Fibroblast of skin of right quadriceps (primary cell): Measurements from ENCODE around the gene LTBP4.

Experiments used
- DNase-seq: peaks from one replicate; pipeline ENCODE4 v3.0.0-alpha.2; 2013

LTBP4 gene

GRCh38 chr19:40667602-40668001 lies 66.4 kb downstream of the LTBP4 start:
- DNase-seq: no peak

DNA sequence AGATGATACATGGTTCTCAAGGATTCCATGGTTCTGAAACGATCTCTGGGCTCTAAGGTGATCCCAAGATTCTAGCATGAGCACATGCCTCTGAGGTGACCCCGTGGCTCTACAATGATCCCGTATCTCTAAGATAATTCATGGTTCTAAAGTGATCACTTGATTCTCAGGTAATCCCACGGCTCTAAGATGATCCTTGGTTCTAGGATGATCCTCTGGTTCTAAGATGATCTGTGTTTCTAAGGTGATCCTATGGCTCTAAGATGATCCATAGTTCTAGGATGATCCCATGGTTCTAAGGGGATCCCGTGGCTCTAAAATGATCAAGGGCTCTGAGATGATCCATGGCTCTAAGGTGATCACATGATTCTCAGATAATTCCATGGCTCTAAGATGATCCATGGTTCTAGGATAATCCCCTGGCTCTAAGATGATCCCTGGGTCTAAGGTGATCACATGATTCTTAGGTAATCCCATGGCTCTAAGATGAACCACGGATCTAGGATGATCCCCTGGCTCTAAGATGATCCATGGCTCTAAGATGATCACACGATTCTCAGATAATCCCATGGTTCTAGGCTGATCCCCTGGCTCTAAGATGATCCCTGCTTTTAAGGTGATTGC lies 67.9 kb downstream of the LTBP4 start:
- no peak for DNase-seq

- no peak for DNase-seq
Observed at GRCh38 chr19:40671404-40671803, 70.2 kb downstream of the LTBP4 start.

DNA sequence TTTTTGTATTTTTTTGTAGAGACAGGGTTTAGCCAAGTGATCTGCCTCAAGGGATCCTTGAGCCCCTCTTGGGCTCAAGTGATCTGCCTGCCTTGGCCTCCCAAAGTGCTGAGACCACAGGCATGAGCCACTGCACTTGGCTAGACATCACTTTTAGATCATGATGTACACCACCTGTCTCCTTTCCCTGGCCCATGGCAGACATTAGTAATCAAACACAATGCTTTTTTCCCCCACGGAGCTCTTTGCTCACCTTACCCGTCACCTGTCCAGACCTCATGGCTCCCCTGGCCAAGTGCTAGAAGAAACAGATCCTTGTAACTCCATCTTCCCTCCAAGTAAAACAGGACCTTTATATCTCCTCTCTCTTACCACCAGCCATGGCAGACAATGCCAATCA lies 70.9 kb downstream of the LTBP4 start:
- no peak for DNase-seq

DNA sequence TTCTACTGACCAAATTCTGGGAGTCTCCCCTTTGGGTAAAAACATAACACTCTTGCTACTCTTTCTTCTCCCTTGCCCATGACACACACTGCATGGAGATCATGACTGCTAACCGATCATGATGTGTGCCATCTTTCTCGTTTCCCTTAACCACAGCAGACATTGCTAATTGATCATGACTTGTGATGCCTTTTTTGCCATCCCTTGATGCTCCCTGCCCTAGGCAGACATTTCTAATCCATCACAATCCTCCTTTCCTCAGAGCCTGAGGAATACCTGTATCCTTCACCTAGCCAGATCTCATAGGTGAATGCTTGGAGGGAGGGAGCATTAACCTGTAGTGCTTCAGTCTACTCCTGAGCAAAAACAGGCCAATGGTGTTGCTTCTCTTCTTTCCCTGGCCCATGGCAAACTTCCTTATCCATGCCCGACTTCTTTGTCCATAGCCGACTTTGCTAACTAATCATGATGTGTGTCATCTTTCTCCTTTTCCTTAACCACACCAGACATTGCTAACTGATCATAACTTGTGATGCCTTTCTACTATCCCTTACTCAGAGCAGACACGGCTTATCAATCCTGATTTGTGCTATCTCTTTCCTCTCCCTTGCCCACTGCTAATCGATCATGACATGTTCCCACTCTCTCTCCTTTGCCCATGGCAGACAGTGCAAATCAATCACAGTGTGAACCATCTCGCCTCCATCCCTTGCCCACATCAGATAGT lies 71.6 kb downstream of the LTBP4 start:
- no peak for DNase-seq

- DNase-seq: no peak
Observed at GRCh38 chr19:40673397-40673796, 72.2 kb downstream of the LTBP4 start.

DNA sequence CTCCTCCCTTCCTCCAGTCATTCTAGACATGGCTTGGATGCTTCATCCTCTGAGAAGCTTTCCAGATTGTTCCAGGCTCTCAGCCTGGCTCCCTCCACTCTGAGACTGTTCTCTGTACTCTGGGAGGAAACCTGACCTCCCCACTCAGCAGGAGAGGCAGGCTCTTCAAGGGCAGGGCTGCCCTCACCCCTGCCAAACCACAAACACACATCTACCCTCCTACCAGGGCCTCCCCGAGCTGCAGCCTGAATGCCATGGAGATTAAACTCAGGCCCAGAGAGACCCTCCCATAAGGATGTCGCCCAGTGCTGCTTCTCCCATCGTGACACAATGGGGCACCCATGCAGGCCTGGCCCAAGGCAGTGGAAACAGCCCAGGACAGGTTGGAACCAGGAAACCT lies 73.1 kb downstream of the LTBP4 start:
- no peak for DNase-seq

- no peak for DNase-seq
Observed at GRCh38 chr19:40677156-40677555, 76.0 kb downstream of the LTBP4 start.
